ENCODE measurements around the gene TANC1.

Gene TANC1

DNA sequence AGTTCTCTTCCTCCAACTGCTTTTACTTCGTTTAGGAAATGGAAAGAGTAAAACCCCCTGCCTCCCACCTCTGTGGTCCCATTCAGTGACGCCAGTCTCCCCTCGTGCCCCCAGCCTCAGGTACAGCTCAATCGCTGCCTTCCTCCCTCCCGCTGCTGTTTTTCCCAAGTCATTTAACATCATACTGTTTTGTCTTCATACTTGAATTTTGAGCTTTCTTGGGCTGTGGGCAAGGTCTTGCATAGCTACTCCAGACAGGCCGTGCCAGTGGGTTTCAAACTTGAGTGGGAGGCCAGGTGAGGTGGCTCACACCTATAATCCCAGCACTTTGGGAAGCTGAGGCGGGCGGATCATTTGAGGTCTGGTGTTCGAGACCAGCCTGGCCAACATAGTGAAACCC, 155.3 kb downstream of the TANC1 start:
- H3K4me1 Mint-ChIP-seq (ENCODE audit: low read depth): peaks cover 13% of the 10 kb centered on the region
- peaks cover 4% of the 10 kb centered on the region for H3K27me3 Mint-ChIP-seq (ENCODE audit: low read depth)
- no peaks in the 10 kb centered on the region for H3K9me3 Mint-ChIP-seq
- H3K36me3 Mint-ChIP-seq (ENCODE audit: low read depth): no peaks in the 10 kb centered on the region
- no peak overlapping the region for H3K27ac Mint-ChIP-seq
- H3K4me3 Mint-ChIP-seq: no peak overlapping the region

DNA sequence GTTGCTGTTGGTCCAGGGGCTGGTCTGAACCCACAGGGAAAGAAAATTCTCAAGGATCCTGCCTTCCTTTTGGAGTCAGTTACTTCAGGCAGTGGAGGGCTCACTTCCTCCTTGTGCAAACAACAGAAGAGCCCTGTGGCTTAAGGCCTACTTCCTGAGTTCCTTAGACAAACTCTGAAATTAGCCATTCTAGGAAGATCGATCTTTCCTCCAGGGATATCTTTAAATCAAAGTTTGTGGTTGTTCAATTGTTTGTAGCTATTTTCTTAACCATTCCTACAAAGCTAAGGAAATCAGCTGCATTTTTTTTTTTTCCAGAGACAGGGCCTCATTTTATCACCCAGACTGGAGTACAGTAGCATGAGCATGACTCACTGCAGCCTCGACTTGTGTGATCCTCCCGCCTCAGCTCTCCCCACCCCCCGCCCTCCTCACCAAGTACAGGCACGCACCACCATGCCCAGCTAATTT, 156.0 kb downstream of the TANC1 start:
- H3K4me1 Mint-ChIP-seq (ENCODE audit: low read depth): peaks cover 16% of the 10 kb centered on the region
- no peaks in the 10 kb centered on the region for H3K9me3 Mint-ChIP-seq
- H3K27ac Mint-ChIP-seq: peak overlapping the region; percentile 53
- H3K27me3 Mint-ChIP-seq (ENCODE audit: low read depth): peaks cover 4% of the 10 kb centered on the region
- no peak overlapping the region for H3K4me3 Mint-ChIP-seq
- H3K36me3 Mint-ChIP-seq (ENCODE audit: low read depth): no peaks in the 10 kb centered on the region

DNA sequence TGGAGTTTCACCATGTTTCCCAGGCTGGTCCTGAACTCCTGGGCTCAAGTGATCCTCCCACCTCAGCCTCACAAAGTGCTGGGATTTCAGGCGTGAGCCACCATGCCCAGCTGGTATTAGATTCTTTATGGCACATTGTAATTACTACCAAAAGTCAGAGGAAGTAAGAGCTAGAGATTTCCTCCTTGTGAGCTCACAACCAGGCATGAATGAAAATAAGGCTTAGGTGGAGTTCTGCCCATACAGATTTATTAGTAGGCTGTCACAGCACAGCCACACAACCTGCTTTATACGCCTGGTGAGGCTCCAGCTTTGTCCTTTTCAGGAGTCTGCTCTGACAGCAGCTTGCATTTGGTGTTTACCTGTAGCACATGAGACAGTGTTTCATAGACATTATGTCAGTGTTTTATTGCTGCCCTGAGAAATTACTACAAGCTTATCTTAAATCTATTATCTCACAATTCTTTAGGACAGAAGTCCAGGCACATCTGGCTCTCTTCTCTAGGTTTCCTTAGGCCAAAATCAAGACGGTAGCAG, 156.6 kb downstream of the TANC1 start:
- Mint-ChIP-seq H3K9me3 (no peaks in the 10 kb centered on the region), H3K27me3 (ENCODE audit: low read depth) (peaks cover 2% of the 10 kb centered on the region), H3K4me3 (no peak overlapping the region), H3K36me3 (ENCODE audit: low read depth) (no peaks in the 10 kb centered on the region), H3K27ac (peak overlapping the region; percentile 24), H3K4me1 (ENCODE audit: low read depth) (peaks cover 17% of the 10 kb centered on the region)

DNA sequence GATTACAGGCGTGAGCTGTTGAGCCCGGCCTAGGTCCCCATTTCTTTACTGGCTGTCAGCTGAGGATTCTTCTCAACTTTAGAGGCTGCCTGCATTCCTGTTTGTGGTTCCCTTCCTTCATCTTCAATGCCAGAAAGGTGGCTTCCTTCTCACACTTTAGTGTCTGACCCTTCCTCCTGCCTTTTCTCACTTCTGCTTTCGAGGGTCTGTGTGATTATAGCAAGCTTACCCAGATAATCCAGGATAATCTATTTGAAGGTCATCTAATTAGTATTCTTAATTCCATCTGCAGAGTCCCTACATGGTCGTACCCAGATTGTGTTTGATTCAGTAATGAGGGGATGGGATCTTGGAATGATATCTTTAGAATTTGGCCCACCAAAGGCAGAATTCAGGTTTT, 157.4 kb downstream of the TANC1 start:
- Mint-ChIP-seq H3K27ac (no peak overlapping the region), H3K4me3 (no peak overlapping the region), H3K9me3 (no peaks in the 10 kb centered on the region), H3K4me1 (ENCODE audit: low read depth) (peaks cover 17% of the 10 kb centered on the region), H3K36me3 (ENCODE audit: low read depth) (no peaks in the 10 kb centered on the region), H3K27me3 (ENCODE audit: low read depth) (no peaks in the 10 kb centered on the region)

DNA sequence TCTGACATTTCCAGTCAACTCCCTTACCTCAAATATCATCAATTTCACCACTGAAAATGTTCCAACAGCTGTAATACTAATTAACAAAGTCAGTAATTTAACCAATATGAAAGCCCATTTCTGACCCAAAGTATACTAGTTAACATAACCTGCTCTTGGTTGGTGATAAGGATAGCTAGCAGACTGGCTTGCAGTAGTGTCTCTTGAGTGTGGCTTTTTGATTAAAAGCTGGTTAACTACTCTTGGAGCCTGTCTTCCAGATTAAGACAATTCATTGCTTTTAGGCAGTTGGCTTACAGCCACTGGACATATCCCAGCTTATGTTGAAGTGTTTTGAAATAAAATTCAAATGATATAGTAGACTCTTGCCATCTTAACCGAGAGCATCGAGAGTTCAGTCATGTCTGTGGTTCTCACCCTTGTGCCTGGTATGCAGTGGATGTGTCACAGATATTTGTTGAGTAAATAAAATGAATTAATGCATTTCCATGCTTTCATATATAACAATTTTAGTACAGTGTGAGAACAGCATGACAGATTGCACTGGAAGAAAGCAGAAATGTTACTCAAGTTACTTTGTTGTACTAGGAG, 158.1 kb downstream of the TANC1 start:
- Mint-ChIP-seq H3K4me3 (no peak overlapping the region), H3K27ac (no peak overlapping the region), H3K36me3 (ENCODE audit: low read depth) (no peaks in the 10 kb centered on the region), H3K27me3 (ENCODE audit: low read depth) (no peaks in the 10 kb centered on the region), H3K9me3 (no peaks in the 10 kb centered on the region), H3K4me1 (ENCODE audit: low read depth) (peaks cover 17% of the 10 kb centered on the region)

DNA sequence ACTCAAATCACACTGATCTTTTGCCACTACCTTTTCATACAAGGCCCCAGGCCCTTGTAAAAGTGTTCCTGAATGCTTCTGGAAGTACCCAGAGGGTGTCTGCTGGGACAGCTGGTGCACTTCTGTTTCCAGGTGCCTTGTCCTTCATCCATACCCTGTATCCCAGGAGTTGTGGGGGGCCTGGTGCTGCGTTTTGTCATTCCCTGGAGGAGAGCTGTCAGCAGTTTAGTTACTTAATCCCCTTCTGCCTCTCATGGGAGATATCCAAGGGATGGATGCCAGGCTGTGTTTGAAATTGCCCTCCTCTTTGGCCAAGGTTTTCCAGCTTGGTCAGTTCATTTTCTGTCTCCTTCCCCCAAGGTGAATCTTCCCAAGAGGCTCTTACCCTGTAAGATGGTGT, 159.8 kb downstream of the TANC1 start:
- Mint-ChIP-seq H3K9me3 (no peaks in the 10 kb centered on the region), H3K4me1 (ENCODE audit: low read depth) (peaks cover 17% of the 10 kb centered on the region), H3K27ac (no peak overlapping the region), H3K27me3 (ENCODE audit: low read depth) (no peaks in the 10 kb centered on the region), H3K4me3 (no peak overlapping the region), H3K36me3 (ENCODE audit: low read depth) (no peaks in the 10 kb centered on the region)

DNA sequence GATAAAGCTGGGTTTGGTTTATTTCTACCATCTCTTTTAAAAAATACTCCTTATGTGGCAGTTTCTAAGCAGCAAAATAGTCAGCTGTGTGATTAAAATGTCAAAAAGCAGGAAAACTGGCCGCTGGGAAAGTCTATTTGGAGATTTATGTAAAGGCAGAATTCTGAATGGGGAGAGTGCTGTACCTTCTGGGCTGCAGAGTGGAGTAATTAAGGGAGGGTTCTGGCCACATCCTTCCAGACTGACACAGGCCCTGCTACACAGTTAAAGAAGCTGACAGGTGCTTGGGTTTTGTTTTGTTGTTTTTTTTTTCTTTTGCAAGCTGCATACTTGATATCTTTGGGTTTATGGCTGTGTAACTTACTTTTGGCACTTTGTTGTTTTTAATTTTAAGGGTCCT, 160.8 kb downstream of the TANC1 start:
- no peaks in the 10 kb centered on the region for H3K36me3 Mint-ChIP-seq (ENCODE audit: low read depth)

DNA sequence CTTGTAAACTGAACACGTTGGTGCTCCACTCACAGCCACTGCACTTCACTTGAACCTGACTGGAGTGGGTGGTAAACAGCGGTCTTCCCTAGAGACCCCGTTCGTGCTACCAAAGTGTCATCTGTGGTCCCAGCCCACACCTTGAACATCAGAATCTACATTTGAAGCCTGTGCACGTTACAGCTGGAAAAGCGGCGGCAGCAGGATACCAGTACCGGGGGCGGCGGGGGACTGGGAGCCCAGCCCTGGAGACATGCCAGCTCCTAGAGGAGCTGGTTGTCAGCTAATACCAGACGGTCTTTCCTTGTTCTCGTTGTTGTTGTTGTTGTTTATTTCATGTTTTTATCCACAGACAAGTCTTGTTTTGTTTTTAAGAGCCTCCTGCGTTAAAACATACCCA, 161.4 kb downstream of the TANC1 start:
- Mint-ChIP-seq H3K4me1 (ENCODE audit: low read depth) (peaks cover 7% of the 10 kb centered on the region), H3K9me3 (no peaks in the 10 kb centered on the region), H3K36me3 (ENCODE audit: low read depth) (no peaks in the 10 kb centered on the region), H3K27me3 (ENCODE audit: low read depth) (no peaks in the 10 kb centered on the region), H3K4me3 (no peak overlapping the region), H3K27ac (no peak overlapping the region)

More for the DNA sequence above, 160.8 kb downstream of the TANC1 start:
- Mint-ChIP-seq H3K27ac (no peak overlapping the region), H3K4me1 (ENCODE audit: low read depth) (peaks cover 13% of the 10 kb centered on the region), H3K27me3 (ENCODE audit: low read depth) (no peaks in the 10 kb centered on the region), H3K4me3 (no peak overlapping the region), H3K9me3 (no peaks in the 10 kb centered on the region)

DNA sequence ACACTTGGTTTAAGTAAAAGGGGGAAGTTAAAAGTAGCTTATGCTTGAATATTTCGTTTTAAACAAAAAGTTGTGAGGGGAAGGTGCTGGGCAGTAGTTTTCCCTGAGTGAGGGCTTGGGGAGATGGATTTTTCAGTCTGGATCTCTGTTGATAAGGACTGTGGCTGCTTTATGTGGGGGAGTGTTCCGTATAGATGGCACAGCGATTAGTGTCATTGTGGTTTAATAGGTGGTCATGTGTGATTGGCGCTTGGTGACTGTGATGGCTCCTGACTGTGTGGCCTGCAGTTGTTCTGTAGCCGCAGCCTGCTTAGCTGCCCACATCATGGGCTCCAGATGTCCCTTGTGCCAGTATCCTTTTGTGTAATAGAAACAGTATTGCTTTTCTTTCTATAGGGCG, 161.9 kb downstream of the TANC1 start:
- H3K4me3 Mint-ChIP-seq: no peak overlapping the region
- no peaks in the 10 kb centered on the region for H3K27me3 Mint-ChIP-seq (ENCODE audit: low read depth)
- H3K4me1 Mint-ChIP-seq (ENCODE audit: low read depth): peaks cover 4% of the 10 kb centered on the region
- no peak overlapping the region for H3K27ac Mint-ChIP-seq
- H3K9me3 Mint-ChIP-seq: no peaks in the 10 kb centered on the region
- H3K36me3 Mint-ChIP-seq (ENCODE audit: low read depth): no peaks in the 10 kb centered on the region

DNA sequence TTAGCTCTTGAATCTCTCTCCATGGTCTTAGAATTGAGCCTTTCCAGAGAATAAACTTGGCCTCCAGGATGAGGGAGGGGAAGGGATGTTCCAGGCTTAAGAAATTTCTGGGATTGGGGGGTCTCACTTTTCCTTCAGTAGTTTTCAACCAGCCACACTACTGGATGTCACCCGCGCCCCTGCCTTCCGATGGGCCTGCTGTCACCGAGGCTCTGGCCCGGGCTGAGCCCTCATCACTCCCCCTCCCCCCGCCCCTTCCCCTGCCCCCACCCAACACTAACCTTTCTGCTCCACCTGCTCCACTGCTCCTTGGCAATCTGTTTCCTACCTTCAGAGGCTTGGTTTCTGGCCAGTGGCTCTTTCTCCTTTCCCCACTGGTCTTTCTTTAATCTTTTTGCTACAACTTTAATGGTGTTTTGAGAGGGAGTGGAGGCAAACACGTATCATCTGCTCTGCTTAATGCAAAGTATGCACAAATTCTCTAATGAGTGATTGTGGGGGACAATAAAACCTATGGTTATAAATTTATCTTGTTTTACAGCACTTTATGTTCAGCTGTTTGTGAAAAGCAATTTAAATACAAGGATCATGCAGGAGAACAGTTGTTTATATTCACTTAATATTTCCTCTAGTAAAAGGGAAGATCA, 162.9 kb downstream of the TANC1 start:
- Mint-ChIP-seq H3K9me3 (no peaks in the 10 kb centered on the region), H3K4me3 (no peak overlapping the region), H3K4me1 (ENCODE audit: low read depth) (peaks cover 4% of the 10 kb centered on the region), H3K27ac (no peak overlapping the region), H3K27me3 (ENCODE audit: low read depth) (no peaks in the 10 kb centered on the region), H3K36me3 (ENCODE audit: low read depth) (no peaks in the 10 kb centered on the region)

DNA sequence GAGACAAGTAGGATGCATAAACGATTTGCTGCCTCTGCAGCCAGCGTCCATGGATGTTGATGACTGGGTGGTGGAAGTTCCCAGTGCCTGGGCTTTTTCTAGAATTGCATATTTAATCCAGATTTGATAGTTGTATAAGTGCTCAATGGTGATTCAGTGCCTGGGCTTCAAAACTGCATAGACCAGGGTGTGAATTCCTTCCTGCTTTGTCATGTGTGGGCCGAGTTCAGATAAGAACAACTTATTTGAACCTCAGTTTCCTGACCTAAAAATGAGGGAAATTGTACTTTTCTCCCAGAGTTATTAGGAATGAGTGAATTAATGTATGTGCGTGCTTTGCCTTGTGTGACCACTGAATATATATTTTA, 163.5 kb downstream of the TANC1 start:
- Mint-ChIP-seq H3K36me3 (ENCODE audit: low read depth) (no peaks in the 10 kb centered on the region), H3K9me3 (no peaks in the 10 kb centered on the region), H3K4me3 (no peak overlapping the region), H3K27me3 (ENCODE audit: low read depth) (no peaks in the 10 kb centered on the region), H3K27ac (no peak overlapping the region), H3K4me1 (ENCODE audit: low read depth) (peaks cover 4% of the 10 kb centered on the region)

DNA sequence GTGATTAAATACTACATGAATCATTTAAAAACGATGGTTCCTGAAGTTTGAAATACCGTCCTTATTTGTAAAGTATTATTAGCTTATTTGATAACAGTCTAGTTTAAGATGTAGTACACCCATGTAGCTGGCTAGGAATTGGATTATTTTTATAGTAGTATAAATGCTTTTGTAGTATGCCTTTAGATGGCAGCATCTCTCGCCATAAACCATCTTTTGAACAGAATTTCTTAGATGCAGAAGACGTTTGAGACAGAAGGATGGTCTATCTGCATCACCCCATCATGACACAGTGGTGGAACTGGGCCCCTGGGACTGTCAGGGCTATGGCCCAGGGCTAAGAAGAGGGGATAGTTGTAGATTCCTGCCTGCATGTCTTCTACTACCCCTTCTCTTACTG, 165.4 kb downstream of the TANC1 start:
- Mint-ChIP-seq H3K36me3 (ENCODE audit: low read depth) (no peaks in the 10 kb centered on the region), H3K4me3 (no peak overlapping the region), H3K9me3 (no peaks in the 10 kb centered on the region), H3K27ac (no peak overlapping the region), H3K4me1 (ENCODE audit: low read depth) (peaks cover 4% of the 10 kb centered on the region), H3K27me3 (ENCODE audit: low read depth) (no peaks in the 10 kb centered on the region)

DNA sequence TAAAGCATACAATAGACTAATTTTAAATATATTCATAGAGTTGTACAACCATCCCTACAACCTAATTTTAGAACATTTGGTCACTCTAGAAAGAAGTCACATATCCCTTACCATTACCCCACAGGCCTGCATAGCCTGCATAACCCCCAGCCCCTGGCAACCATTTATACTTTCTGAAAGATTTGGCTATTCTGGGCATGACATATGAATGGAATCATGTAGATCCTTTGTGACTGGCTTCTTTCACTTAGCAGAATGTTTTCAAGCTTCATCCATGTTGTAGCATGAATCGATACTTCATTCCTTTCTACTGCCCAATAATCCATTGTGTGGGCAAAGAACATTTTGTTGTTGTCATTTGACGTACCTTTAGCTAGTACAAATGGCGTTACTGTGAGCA, 166.5 kb downstream of the TANC1 start:
- Mint-ChIP-seq H3K27ac (no peak overlapping the region), H3K4me3 (no peak overlapping the region), H3K4me1 (ENCODE audit: low read depth) (no peaks in the 10 kb centered on the region), H3K36me3 (ENCODE audit: low read depth) (no peaks in the 10 kb centered on the region), H3K27me3 (ENCODE audit: low read depth) (no peaks in the 10 kb centered on the region), H3K9me3 (no peaks in the 10 kb centered on the region)

DNA sequence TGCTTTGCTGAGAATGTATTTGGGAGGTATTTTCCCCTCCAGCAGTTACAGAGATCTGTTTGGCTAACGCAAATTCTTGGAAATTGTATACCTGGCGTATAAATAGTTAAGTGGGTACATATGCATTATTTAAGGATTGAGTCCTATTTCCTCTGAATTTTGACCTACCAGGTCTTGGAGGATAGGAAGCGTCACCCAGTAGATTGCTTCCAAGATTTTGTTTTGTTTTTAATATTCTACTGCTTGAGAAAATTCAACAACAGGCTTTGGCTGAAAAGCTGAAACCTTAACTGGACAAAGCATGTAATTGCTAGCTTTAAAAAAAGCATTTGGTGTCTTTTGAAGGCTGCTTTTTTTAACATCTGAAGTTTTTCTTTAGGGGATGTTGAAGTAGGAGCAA, 168.0 kb downstream of the TANC1 start:
- H3K27ac Mint-ChIP-seq: no peak overlapping the region
- no peaks in the 10 kb centered on the region for H3K9me3 Mint-ChIP-seq
- H3K27me3 Mint-ChIP-seq (ENCODE audit: low read depth): peaks cover 4% of the 10 kb centered on the region
- H3K36me3 Mint-ChIP-seq (ENCODE audit: low read depth): no peaks in the 10 kb centered on the region
- H3K4me1 Mint-ChIP-seq (ENCODE audit: low read depth): no peaks in the 10 kb centered on the region
- no peak overlapping the region for H3K4me3 Mint-ChIP-seq

DNA sequence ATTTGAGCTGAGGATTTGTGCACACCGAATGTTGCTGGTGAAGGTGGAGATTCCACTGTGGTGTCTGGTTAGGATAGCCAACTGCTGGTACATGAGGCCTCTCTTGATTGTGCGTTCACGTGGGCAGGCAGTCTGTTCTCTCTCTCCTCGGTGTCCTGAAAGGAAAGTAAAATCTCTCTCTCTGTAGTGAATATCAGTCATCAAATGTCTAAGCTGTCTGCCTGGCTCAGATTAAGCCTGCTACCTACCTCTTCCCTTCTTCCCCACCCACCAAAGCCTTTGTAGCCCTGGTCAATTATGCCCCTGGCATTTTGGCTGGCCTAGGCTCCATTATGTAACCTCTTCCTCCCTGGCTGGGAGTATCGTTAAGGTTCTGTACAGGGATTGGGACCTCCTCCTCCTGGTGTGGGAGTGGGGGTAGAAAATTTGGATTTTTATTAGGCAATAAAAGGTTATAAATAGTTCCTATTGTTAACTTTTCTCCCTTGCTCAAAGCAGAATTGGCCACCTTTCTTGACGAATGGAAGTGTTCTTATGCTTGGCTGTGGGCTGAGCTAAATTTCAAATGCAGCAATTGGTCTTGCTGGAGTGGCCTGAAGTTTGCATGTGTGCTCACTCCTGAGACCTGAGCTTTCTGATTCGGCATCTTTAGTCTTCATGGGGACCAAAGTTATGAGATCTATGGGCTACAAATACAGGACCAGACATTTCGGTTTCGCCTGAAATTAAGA, 169.2 kb downstream of the TANC1 start:
- peaks cover 9% of the 10 kb centered on the region for H3K27me3 Mint-ChIP-seq (ENCODE audit: low read depth)
- no peak overlapping the region for H3K4me3 Mint-ChIP-seq
- H3K4me1 Mint-ChIP-seq (ENCODE audit: low read depth): no peaks in the 10 kb centered on the region
- H3K9me3 Mint-ChIP-seq: no peaks in the 10 kb centered on the region
- H3K36me3 Mint-ChIP-seq (ENCODE audit: low read depth): no peaks in the 10 kb centered on the region
- no peak overlapping the region for H3K27ac Mint-ChIP-seq

All from T-helper 1 cell treated with Interleukin-12 subunit alpha and Interleukin-12 subunit beta and Interleukin-4 antibody, amounts not matched to agents 30 μg/mL and 1 μg/mL, for 36 hours (primary cell).